Peyer's patch (tissue), 4 donors: ENCODE measurements around the gene CSRNP2.

Experiments used
- POLR2A ChIP-seq, 2 donors: fragments of 450-650 bp; IDR thresholded peaks; one replicate each; pipeline ENCODE4 v1.5.1; 2017; ENCODE audit warnings: antibody characterized with exemption in 2 of 2, mild to moderate bottlenecking in 2 of 2, moderate library complexity in 2 of 2
- TF ChIP-seq, protein P1 (sequence below), 6 experiments: fragments of 450-650 bp in 4 of 6; fragments of 200-600 bp in 2 of 6; sonication (generic) in 1 of 6; IDR thresholded peaks; one replicate each; pipeline ENCODE4 v1.5.1; 2017 to 2019; ENCODE audit warnings: antibody characterized with exemption in 6 of 6, mild to moderate bottlenecking in 3 of 6, moderate library complexity in 1 of 6

DNA sequence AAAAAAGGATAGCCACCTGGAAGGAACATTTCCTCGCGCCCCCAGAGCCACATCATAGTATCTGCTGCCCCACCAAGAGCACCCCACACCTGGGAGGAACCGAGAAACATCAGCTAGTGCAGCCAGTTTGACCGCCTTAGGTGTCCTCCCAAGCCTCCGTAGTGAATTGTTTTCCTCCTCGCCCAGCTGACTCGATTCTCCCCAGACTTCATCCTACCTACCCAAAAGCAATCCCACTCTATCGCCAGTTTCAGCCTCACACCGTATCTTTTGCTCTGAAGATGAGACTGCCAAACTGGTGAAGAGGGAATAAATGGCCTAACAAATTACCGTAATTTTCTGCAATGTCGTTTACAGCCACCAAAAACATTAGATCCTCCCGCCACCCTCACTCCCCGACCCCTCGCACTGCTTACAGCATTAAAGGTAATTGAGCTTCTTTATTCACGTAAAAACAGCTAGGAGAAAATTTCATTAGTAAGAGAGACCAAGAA lies 56.0 kb downstream of the CSRNP2 start:
- TF ChIP-seq, protein P1, sequence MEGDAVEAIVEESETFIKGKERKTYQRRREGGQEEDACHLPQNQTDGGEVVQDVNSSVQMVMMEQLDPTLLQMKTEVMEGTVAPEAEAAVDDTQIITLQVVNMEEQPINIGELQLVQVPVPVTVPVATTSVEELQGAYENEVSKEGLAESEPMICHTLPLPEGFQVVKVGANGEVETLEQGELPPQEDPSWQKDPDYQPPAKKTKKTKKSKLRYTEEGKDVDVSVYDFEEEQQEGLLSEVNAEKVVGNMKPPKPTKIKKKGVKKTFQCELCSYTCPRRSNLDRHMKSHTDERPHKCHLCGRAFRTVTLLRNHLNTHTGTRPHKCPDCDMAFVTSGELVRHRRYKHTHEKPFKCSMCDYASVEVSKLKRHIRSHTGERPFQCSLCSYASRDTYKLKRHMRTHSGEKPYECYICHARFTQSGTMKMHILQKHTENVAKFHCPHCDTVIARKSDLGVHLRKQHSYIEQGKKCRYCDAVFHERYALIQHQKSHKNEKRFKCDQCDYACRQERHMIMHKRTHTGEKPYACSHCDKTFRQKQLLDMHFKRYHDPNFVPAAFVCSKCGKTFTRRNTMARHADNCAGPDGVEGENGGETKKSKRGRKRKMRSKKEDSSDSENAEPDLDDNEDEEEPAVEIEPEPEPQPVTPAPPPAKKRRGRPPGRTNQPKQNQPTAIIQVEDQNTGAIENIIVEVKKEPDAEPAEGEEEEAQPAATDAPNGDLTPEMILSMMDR (IDR thresholded peaks at IDR 0.05), result no peak
- no peak for TF ChIP-seq POLR2A (IDR thresholded peaks at IDR 0.05)
